H1 (cell line): ENCODE measurements around the gene CFD.

Source experiments
- CHD2 ChIP-seq: IDR thresholded peaks from 2 replicates; pipeline ENCODE4 v1.6.1; 2012; ENCODE audit warnings: low read length, improper control_type of control experiment
- CTCF ChIP-seq, 3 experiments: IDR thresholded peaks; 1 replicate in 2 of 3; 2 replicates in 1 of 3; pipeline versions ENCODE4 v1.5.1 to v1.6.1; 2011; ENCODE audit warnings: low read length in 3 of 3, mild to moderate bottlenecking in 3 of 3, inconsistent platforms in 2 of 3, low read depth in 1 of 3, moderate library complexity in 1 of 3; ENCODE audit not compliant: insufficient read depth in 1 of 3; ENCODE audit errors: control extremely low read depth in 1 of 3
- HDAC2 ChIP-seq, 2 experiments: fragments of 300-600 bp in 1 of 2; sonication (generic) in 1 of 2; IDR thresholded peaks; 2 replicates each; pipeline ENCODE4 v1.6.1; 2011 to 2012; ENCODE audit warnings: low read depth in 2 of 2, low read length in 2 of 2, mild to moderate bottlenecking in 2 of 2, moderate library complexity in 2 of 2, borderline replicate concordance in 1 of 2, inconsistent platforms in 1 of 2
- JUND ChIP-seq: IDR thresholded peaks from 2 replicates; pipeline ENCODE4 v1.6.1; 2011; ENCODE audit warnings: mild to moderate bottlenecking, improper control_type of control experiment, low read length
- KDM5A ChIP-seq: fragments of 200-600 bp; IDR thresholded peaks from 2 replicates; pipeline ENCODE4 v1.7.1; 2012; ENCODE audit warnings: mild to moderate bottlenecking, low read length, inconsistent platforms, mixed read lengths
- MAX ChIP-seq: IDR thresholded peaks from 2 replicates; pipeline ENCODE4 v1.6.1; 2012; ENCODE audit warnings: inconsistent platforms
- NRF1 ChIP-seq: IDR thresholded peaks from 2 replicates; pipeline ENCODE4 v1.6.1; 2011; ENCODE audit warnings: mild to moderate bottlenecking, low read depth, low read length, improper control_type of control experiment
- PHF8 ChIP-seq: fragments of 200-600 bp; sonication (generic); conservative IDR thresholded peaks from 2 replicates; pipeline ENCODE4 v1.7.1; 2012; ENCODE audit warnings: low read depth, mild to moderate bottlenecking, inconsistent platforms, low read length, moderate library complexity
- POLR2A ChIP-seq, 2 experiments: IDR thresholded peaks; 1 replicate in 1 of 2; 2 replicates in 1 of 2; pipeline ENCODE4 v1.6.1; 2011; ENCODE audit warnings: low read depth in 2 of 2, low read length in 2 of 2, mild to moderate bottlenecking in 2 of 2; ENCODE audit errors: control extremely low read depth in 1 of 2
- POLR2AphosphoS5 ChIP-seq: IDR thresholded peaks from 2 replicates; pipeline ENCODE4 v1.6.1; 2011; ENCODE audit warnings: low read depth, low read length
- RBBP5 ChIP-seq: IDR thresholded peaks from 2 replicates; pipeline ENCODE4 v1.7.1; 2012; ENCODE audit warnings: low read depth, mild to moderate bottlenecking, inconsistent platforms, low read length, moderate library complexity, borderline replicate concordance
- RXRA ChIP-seq: IDR thresholded peaks from 2 replicates; pipeline ENCODE4 v1.6.1; 2011; ENCODE audit warnings: low read depth, mild to moderate bottlenecking, low read length, moderate library complexity; ENCODE audit not compliant: insufficient read depth

- TF ChIP-seq POLR2AphosphoS5: no peak
- no peak for TF ChIP-seq CTCF (IDR thresholded peaks at IDR 0.05; ENCODE audit: control extremely low read depth in 1 of 3, insufficient read depth in 1 of 3, low read depth in 1 of 3, low read length in 3 of 3)
- TF ChIP-seq RBBP5: no peak
- no peak for TF ChIP-seq MAX
- TF ChIP-seq CHD2: no peak
- TF ChIP-seq NRF1: no peak
- no peak for TF ChIP-seq POLR2A (IDR thresholded peaks at IDR 0.05; ENCODE audit: control extremely low read depth in 1 of 2, low read depth in 2 of 2, low read length in 2 of 2)
- no peak for TF ChIP-seq JUND
- no peak for TF ChIP-seq PHF8
- no peak for TF ChIP-seq HDAC2 (IDR thresholded peaks at IDR 0.05; ENCODE audit: borderline replicate concordance in 1 of 2, low read depth in 2 of 2, low read length in 2 of 2)
- no peak for TF ChIP-seq KDM5A
- no peak for TF ChIP-seq RXRA
These were observed 14.1 kb downstream of the CFD start for GRCh38 chr19:873561-874041.
